ENCODE data around the gene NSMCE1.

NSMCE1 gene

DNA sequence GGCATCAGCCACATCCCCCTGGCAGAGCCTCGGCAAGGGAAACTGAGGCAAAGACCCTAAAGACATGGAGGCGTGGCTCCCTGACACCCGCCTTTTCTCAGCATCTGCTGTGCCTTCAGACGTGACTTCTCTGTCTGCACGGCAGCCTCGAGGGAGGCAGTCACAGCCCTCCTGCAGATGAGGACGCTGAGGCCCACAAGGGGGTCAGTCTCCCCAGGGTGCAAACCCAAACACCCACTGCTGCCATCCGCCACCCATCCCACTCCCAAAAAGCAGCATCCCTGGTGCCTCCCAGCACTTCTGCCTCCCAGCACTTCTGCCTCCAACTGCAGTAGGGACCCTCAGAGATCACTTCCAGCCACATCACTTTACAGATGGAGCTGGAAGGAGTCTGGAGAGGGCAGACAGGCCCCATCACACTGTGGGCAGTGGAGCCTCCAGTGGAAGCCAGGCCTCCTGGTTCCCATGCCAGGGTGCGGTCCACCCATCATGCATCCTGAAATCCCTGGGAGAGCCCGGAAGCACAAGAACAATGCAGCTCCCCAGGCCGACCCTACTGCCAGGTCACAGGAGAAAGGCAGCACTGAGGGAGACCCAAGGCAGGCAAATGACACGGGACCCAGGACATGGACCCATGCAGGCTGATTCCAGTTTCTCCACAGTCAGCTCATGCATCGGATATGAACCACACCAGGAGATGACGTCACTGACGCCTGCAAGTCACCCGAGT, 41.4 kb downstream of the NSMCE1 start:
- no peak for FAIRE-seq

- FAIRE-seq = no peak
These were observed 42.1 kb downstream of the NSMCE1 start for GRCh38 chr16:27226476-27226875.

DNA sequence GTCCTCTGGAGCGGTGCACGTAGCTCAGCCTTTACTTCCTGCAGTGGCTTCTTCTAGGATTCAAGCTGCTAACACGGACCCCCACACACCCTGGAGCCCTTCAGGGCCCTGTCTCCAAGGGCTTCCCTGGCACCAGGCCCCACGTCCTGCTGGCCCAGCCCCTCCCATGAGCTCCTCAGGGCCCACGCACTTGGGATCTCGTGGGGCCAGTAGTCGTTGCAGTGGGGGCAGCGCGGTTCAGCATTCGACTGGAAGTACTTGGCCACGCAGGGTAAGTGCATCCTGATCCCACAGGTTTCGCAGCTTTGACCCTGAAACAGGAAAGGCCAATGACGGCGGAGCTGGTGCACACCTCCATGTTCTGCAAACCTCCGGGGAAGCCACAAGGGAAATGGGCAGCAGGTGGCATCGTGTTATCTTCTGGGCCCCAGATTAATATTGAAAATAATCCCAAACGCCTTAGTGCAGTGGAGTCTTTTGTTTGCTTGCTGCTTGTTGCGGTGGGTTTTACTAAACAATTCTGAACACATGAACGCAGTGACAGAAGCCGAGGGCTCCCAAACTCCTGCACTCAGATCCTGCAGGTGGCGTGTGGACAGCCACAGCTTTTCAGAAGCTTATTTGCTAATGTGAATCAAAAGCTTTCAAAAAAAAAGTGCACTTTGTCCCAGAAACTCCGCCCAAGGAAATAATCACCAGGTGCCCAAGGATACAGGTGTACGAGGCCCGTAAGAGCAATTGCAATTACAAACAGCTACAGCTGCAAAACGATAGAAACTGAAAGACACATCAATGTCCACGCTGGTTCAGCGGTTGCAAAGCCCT, 42.8 kb downstream of the NSMCE1 start:
- no peak for FAIRE-seq

GRCh38 chr16:27224741-27225300, 43.8 kb downstream of the NSMCE1 start:
- no peak for FAIRE-seq

DNA sequence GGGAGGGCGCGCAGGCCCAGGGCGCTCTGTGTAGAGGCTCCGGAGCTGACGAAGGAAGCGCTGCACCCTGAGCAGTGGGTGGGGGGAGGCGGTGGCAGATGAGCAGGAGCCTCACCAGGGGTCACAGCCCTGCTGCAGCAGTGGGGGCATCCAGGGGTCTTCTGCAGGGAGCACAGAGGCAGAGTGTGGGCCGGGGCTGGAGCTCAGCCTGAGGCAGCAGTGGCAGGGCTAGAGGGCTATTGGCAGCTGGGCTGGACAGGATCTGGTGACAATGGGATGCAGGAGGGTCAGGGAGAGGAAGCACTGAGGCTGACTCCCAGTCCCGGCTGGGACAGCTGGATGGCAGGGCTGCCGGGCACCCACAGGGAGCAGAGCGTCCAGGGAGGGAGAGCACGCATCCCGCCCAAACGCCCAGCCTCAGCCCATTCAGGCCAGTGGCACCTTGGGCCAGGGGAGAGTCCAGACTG, 44.3 kb downstream of the NSMCE1 start:
- no peak for FAIRE-seq

- FAIRE-seq = no peak
These were observed 44.9 kb downstream of the NSMCE1 start for GRCh38 chr16:27223701-27224100.

GRCh38 chr16:27223226-27223610, 45.4 kb downstream of the NSMCE1 start:
- FAIRE-seq = no peak

GRCh38 chr16:27222249-27223225, 46.0 kb downstream of the NSMCE1 start:
- no peak for FAIRE-seq

DNA sequence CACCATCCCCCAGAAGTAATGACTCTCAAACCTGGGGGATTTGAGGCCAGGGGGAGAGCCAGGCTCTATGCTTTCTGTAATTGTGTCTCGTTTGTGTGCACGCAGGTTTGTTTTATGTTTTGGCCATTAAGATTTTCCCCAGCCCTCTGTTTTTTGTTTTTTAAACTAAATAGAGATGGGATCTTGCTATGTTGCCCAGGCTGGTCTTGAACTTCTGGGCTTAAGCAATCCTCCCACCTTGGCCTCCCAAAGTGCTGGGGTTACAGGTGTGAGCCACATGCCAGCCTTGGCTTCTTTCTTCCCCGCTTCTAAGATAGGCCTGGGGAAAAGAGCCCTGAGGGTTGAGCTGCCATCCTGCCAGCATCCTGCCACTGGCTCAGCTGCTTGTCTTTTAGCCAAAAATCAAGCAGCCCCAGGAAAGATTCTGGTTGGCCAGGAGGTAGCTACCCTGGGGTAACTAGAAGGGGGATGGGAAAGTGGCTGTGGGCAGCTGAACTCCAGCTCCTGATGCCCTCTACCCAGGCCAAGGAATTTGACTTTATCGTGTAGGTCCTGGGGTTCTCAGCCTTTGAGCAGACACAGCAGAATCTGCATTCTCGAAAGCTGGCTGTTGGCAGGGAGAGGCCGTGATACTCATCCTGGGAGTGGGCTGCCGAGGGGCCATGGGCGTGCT, 46.9 kb downstream of the NSMCE1 start:
- no peak for FAIRE-seq

DNA sequence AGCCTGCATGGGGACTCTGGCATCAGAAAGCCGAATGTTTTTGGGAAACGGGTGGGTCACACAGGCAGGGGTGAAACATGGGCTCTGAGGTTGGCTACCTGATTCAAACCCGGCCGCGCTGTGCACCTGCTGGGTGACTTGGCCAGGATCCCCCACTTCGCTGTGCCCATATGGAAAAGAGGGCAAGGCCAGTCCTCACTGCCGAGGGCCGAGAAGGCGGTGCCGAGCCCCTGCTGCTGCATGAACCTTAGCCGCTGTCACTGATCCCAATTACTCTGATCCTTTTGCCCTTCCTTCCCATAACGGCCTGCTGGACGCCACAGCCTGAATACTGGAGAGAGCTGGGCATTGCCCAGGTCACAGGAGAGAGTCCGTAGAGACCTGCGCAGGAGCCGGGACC, 47.6 kb downstream of the NSMCE1 start:
- FAIRE-seq = no peak

- FAIRE-seq = no peak
These were observed 48.0 kb downstream of the NSMCE1 start for GRCh38 chr16:27220527-27220926.

- FAIRE-seq = no peak
These were observed 48.5 kb downstream of the NSMCE1 start for GRCh38 chr16:27220120-27220519.

GRCh38 chr16:27219161-27219560, 49.4 kb downstream of the NSMCE1 start:
- FAIRE-seq = no peak

DNA sequence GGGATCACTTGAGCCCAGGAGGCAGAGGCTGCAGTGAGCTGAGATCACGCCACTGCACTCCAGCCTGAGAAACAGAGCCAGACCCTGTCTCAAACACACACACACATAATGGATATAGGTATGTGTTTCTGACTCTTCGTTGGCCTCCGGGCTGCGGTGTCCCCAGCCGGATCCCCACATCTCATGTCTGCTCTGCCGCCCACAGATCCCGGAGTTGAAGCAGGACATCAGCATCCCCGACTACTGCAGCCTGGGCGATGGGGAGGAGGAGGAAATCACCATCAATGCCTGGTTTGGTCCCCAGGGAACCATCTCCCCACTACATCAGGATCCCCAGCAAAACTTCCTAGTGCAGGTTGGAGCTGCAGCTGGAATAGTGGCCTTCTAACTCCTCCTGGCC, 49.8 kb downstream of the NSMCE1 start:
- no peak for FAIRE-seq

DNA sequence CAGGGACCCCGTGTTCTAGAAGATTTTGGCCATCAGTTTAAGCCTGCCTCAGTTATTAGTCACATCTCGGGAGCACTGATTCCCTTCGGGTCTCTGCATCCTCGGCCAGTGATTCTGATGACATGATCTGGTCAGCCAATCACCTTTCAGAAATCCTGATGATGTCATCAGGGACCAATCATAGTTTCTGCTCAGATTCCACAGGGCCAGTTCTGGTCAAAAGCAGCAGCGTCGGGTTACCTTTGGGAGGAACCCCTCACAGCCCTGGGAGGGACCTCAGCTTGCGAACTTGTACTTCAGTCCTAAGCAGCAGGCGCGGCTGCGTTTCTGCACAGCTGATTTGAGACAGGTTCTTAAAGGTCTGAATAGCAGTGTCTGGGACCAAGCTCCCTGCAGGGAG, 51.3 kb downstream of the NSMCE1 start:
- FAIRE-seq = no peak

- FAIRE-seq = no peak
These were observed 52.2 kb downstream of the NSMCE1 start for GRCh38 chr16:27216297-27216885.

GRCh38 chr16:27215660-27216059, 52.9 kb downstream of the NSMCE1 start:
- no peak for FAIRE-seq

- FAIRE-seq = no peak
These were observed 54.2 kb downstream of the NSMCE1 start for GRCh38 chr16:27214084-27214961.

GRCh38 chr16:27211026-27211425, 57.5 kb downstream of the NSMCE1 start:
- no peak for FAIRE-seq

GRCh38 chr16:27210174-27210573, 58.4 kb downstream of the NSMCE1 start:
- FAIRE-seq = no peak

- no peak for FAIRE-seq
These were observed 59.0 kb downstream of the NSMCE1 start for GRCh38 chr16:27209591-27209990.

All from A204.1 (cell line).